HFFc6 (cell line): ENCODE measurements around the gene METTL14. TPM values are rescaled to one million over a fixed set of nuclear protein-coding genes. Genes with fewer than 3 reads are reported as not detected.
A peak's percentile ranks its signal among the peaks of the same experiment; 100 is the strongest.

Experiments used
- DNase-seq: peaks from one replicate; pipeline ENCODE4 v3.0.0-alpha.2; 2018
- H3K27ac Mint-ChIP-seq: 2 replicates; pipeline ENCODE4 v1.8.0; 2020; ENCODE audit warnings: mild to moderate bottlenecking, mixed read lengths
- H3K27me3 Mint-ChIP-seq: 2 replicates; pipeline ENCODE4 v1.8.0; 2021; ENCODE audit warnings: mild to moderate bottlenecking, moderate library complexity, mixed read lengths; ENCODE audit not compliant: insufficient read depth
- H3K36me3 Mint-ChIP-seq: 2 replicates; pipeline ENCODE4 v1.8.0; 2021; ENCODE audit warnings: low read depth, mixed read lengths
- H3K4me1 Mint-ChIP-seq: 2 replicates; pipeline ENCODE4 v1.8.0; 2020; ENCODE audit warnings: low read depth, mixed read lengths
- H3K4me3 Mint-ChIP-seq: 2 replicates; pipeline ENCODE4 v1.8.0; 2020; ENCODE audit warnings: mild to moderate bottlenecking, moderate library complexity, mixed read lengths
- H3K9me3 Mint-ChIP-seq: 2 replicates; pipeline ENCODE4 v1.8.0; 2020; ENCODE audit warnings: mild to moderate bottlenecking, mixed read lengths
- CTCF ChIP-seq: fragments of 200-600 bp; sonication (generic); IDR thresholded peaks from 2 replicates; pipeline ENCODE4 v1.5.0; 2021; ENCODE audit warnings: antibody characterized with exemption, mild to moderate bottlenecking
- total RNA-seq, 6 experiments: library from RNA; stranded (reverse); fragmentation: NEBNext Ultra II Directional; extraction: Animal tissue kit (Norgen Biotek cat#: 25700); gene quantifications; 2 replicates in 1 of 6; 3 replicates in 5 of 6; pipeline ENCODE4 v1.2.3, GENCODE V29; 2021

Gene METTL14
- total RNA-seq, 6 experiments from 2014 or later, result 35.2 to 44.9 (median 39.5) TPM

GRCh38 chr4:118716304-118716703 is 31.1 kb downstream of the METTL14 start:
- Mint-ChIP-seq H3K27ac (peak overlapping the region; percentile 17), H3K4me3 (no peak overlapping the region), H3K9me3 (no peaks in the 10 kb centered on the region), H3K27me3 (peaks cover 17% of the 10 kb centered on the region), H3K4me1 (peaks cover 22% of the 10 kb centered on the region), H3K36me3 (peaks cover 36% of the 10 kb centered on the region)
- TF ChIP-seq CTCF, result no peak
- DNase-seq, result no peak

DNA sequence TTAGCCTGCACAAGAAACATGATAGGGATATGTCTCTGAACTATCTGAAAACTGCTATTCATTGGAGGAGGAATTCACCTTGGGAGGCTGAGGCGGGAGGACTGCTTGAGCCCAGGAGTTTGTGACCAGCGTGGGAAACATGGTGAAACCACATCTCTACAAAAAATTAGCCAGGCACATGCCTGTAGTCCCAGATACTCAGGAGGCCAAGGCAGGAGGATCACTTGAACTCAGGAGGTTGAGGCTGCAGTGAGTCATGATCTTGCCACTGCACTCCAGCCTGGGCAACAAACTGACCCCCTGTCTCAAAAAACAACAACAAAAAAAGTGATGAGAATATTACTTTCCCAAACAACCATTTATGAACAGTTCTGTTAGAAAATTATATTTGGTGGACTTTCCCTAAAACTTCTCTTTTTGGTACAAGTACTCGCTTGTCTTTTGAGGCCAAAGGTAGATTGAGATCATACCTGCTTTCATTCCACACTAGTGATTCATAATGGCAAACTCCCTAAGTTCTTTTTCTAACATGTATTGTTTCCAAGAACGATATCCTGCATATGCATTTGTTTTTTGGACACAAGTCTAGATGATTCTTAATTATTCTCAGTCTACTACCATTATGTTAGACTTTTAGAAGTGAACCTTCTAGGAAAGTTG is 33.4 kb downstream of the METTL14 start:
- DNase-seq, result no peak
- H3K4me1 Mint-ChIP-seq, result 0 out of 2 replicates have a peak, but pooled peaks cover 4% of the 10 kb centered on the region
- TF ChIP-seq CTCF, result no peak
- peaks cover 20% of the 10 kb centered on the region for H3K27me3 Mint-ChIP-seq
- H3K9me3 Mint-ChIP-seq, result no peaks in the 10 kb centered on the region
- H3K36me3 Mint-ChIP-seq, result peaks cover 42% of the 10 kb centered on the region
- H3K4me3 Mint-ChIP-seq, result peak overlapping the region; percentile 17; the same call in 1 of the 2 replicates
- peak overlapping the region; percentile 24; the same call in 1 of the 2 replicates for H3K27ac Mint-ChIP-seq

- peak overlapping the region; percentile 29; the same call in 1 of the 2 replicates for H3K27ac Mint-ChIP-seq
- no peak for TF ChIP-seq CTCF
- no peak for DNase-seq
- H3K4me3 Mint-ChIP-seq, result no peak overlapping the region; the same call in 1 of the 2 replicates
- peaks cover 19% of the 10 kb centered on the region for H3K27me3 Mint-ChIP-seq
- no peaks in the 10 kb centered on the region for H3K9me3 Mint-ChIP-seq
- peaks cover 14% of the 10 kb centered on the region; the same call in 1 of the 2 replicates for H3K4me1 Mint-ChIP-seq
- H3K36me3 Mint-ChIP-seq, result peaks cover 70% of the 10 kb centered on the region
Measured at GRCh38 chr4:118721752-118722151, 36.6 kb downstream of the METTL14 start.

- H3K27ac Mint-ChIP-seq, result no peak overlapping the region
- no peak overlapping the region for H3K4me3 Mint-ChIP-seq
- peaks cover 14% of the 10 kb centered on the region for H3K27me3 Mint-ChIP-seq
- no peak for TF ChIP-seq CTCF
- no peaks in the 10 kb centered on the region for H3K9me3 Mint-ChIP-seq
- H3K4me1 Mint-ChIP-seq, result peaks cover 24% of the 10 kb centered on the region
- peaks cover 82% of the 10 kb centered on the region for H3K36me3 Mint-ChIP-seq
- no peak for DNase-seq
Measured at GRCh38 chr4:118723369-118723768, 38.2 kb downstream of the METTL14 start.

- no peaks in the 10 kb centered on the region for H3K9me3 Mint-ChIP-seq
- H3K4me1 Mint-ChIP-seq, result peaks cover 58% of the 10 kb centered on the region
- peak overlapping the region; percentile 52 for H3K27ac Mint-ChIP-seq
- no peak for DNase-seq
- no peak overlapping the region for H3K4me3 Mint-ChIP-seq
- no peak for TF ChIP-seq CTCF
- H3K36me3 Mint-ChIP-seq, result peaks cover 71% of the 10 kb centered on the region
- peaks cover 3% of the 10 kb centered on the region; the same call in 1 of the 2 replicates for H3K27me3 Mint-ChIP-seq
Measured at GRCh38 chr4:118727360-118727759, 42.2 kb downstream of the METTL14 start.
